Measurements from ENCODE around the gene IL10.

The IL10 gene

DNA sequence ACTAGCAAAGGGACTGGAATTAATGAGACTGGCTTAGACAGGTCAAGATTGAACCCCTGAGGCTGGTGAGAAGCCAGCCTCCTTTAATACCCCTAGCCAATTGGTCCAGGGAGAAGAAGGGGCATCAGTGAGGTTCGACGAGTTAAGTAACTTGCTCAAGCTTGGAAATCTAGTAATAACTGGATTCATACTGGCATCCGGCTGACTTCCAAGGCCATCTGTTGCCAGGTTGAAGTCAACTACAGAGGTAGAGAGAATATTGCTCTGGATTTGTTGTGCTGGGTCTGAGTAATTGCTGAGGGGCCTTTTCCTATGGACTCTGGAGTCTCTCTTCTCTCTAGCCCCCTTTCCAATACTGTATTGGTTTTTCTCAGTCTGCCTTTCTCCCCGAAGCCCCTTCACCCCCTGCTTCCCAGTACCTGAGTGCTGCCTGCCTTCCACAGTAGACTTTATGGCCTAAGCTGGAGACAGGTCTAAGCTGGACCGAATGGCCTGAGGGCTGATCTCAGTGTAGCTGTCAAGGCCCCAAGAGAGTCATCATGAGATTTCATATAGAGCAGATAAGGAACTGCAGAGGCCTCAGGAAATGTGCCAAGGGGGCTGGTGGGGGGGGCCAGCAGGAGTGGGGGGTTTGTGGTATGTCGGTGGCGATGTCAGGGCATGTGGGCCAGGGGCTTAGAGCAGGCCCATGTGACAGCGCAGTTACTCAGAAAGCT lies 44.2 kb downstream of the IL10 start:
- POLR2A ChIA-PET = no interaction called here
- CTCF ChIA-PET = interaction anchor here (1.1 to 14.9 kb wide), 13 partner anchors 8 to 253 kb away, joined by 3 to 464 read pairs (median 23); partner anchors contain the start of genes IL10 and IL19
- DNase-seq (ENCODE audit: extremely low spot score) = no peak
- TF ChIP-seq, protein P1, sequence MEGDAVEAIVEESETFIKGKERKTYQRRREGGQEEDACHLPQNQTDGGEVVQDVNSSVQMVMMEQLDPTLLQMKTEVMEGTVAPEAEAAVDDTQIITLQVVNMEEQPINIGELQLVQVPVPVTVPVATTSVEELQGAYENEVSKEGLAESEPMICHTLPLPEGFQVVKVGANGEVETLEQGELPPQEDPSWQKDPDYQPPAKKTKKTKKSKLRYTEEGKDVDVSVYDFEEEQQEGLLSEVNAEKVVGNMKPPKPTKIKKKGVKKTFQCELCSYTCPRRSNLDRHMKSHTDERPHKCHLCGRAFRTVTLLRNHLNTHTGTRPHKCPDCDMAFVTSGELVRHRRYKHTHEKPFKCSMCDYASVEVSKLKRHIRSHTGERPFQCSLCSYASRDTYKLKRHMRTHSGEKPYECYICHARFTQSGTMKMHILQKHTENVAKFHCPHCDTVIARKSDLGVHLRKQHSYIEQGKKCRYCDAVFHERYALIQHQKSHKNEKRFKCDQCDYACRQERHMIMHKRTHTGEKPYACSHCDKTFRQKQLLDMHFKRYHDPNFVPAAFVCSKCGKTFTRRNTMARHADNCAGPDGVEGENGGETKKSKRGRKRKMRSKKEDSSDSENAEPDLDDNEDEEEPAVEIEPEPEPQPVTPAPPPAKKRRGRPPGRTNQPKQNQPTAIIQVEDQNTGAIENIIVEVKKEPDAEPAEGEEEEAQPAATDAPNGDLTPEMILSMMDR (IDR thresholded peaks at IDR 0.05; ENCODE audit: control extremely low read depth, extremely low read depth, low read depth, missing control alignments) = no peak

- ChIA-PET CTCF (interaction anchor here (0.7 to 14.9 kb wide), 72 partner anchors 10 to 256 kb away, joined by 3 to 464 read pairs (median 5); partner anchors contain the start of genes IL10 and IL19), POLR2A (no interaction called here)
- peak; percentile 71 for DNase-seq (ENCODE audit: extremely low spot score)
- TF ChIP-seq, protein P1 (IDR thresholded peaks at IDR 0.05; ENCODE audit: control extremely low read depth, extremely low read depth, low read depth, missing control alignments) = peak; percentile 75
Observed at GRCh38 chr1:206725109-206725963, 47.0 kb downstream of the IL10 start.

DNA sequence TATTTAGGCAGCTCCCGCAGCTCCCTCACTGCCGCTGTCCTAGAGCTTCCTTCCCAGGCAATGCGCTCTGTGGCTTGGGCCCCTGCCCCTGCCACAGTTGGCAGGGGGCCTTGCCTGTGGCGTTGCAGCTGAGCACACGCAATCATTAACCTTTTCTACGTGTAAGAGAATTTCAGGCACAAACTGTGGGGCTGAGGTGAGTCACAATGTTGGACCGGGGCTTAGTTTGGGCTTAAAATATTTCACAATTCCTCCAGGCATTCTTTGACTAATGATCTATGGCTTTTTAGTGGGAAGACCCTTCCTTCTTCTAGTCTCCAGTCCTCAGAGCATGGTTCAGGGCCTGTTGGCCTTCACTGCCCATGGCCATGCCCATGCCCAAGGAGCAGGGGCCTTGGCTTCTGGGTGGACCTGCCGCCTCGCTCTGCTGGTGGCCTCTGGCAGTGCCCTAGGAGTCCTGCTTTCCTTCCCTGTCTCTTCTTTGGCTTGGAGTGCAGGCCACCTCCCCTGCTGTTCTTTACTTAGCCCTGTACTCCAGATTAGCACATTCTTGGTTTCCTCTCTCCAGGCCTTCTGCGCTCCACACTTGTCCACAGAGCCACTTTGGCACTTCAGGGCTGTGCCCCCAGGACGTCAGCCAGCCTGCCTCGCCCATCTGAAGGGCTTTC lies 48.4 kb downstream of the IL10 start:
- TF ChIP-seq, protein P1 (IDR thresholded peaks at IDR 0.05; ENCODE audit: control extremely low read depth, extremely low read depth, low read depth, missing control alignments) = no peak
- POLR2A ChIA-PET = no interaction called here
- CTCF ChIA-PET = interaction anchor here (1.2 to 14.9 kb wide), 18 partner anchors 10 to 258 kb away, joined by 3 to 464 read pairs (median 22); partner anchors contain the start of genes IL10 and IL19
- DNase-seq (ENCODE audit: extremely low spot score) = no peak

DNA sequence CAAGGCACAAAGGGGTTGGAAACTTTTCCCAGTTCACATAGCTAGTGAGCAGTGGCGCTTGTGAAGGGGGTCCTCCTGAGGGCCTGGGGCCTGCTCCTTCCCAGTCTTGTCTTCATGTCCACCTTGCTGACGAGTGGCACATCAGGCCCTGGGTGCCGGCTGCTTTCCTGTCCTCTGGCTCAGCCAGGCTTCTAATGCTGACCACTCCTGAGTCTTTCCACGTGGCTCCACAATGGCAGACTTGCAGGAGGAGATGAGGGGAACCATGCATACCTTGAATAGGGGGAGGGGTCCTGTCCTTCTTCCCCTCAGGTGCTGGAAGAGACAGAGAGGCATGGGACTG lies 48.9 kb downstream of the IL10 start:
- no peak for DNase-seq (ENCODE audit: extremely low spot score)
- TF ChIP-seq, protein P1 (IDR thresholded peaks at IDR 0.05; ENCODE audit: control extremely low read depth, extremely low read depth, low read depth, missing control alignments) = no peak
- ChIA-PET POLR2A (no interaction called here), CTCF (interaction anchor here (1.4 to 9.0 kb wide), 10 partner anchors 9 to 258 kb away, joined by 3 to 96 read pairs (median 15); no protein-coding TSS in a partner anchor)

- ChIA-PET POLR2A (no interaction called here), CTCF (interaction anchor here (0.7 to 9.0 kb wide), 10 partner anchors 9 to 259 kb away, joined by 3 to 96 read pairs (median 15); partner anchors contain the start of gene DYRK3)
- TF ChIP-seq, protein P1 (IDR thresholded peaks at IDR 0.05; ENCODE audit: control extremely low read depth, extremely low read depth, low read depth, missing control alignments) = no peak
- DNase-seq (ENCODE audit: extremely low spot score) = no peak
Observed at GRCh38 chr1:206722751-206723461, 49.4 kb downstream of the IL10 start.
